ENCODE measurements around the gene TPK1.

DNA sequence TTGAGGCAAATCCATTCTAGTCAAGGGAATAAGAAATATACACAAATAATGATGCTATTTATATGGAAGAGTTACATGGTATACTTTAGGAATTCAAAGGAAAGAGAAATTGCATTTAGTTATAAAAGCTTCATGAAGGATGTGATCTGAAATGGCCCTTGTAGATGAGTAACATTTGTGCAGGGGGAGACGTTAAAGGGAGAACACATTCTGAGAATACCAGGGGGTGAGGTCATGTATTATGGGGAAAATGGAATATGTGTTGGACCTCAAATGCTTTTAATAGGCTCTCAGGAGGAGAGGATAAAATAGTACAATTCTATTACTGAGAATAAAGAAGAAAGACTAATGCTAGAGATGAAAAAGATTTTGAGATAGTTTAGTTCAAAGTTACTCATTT, 309.9 kb downstream of the TPK1 start:
- TF ChIP-seq CTCF (IDR thresholded peaks at IDR 0.05) (no peak), POLR2A (IDR thresholded peaks at IDR 0.05) (no peak), POLR2AphosphoS5 (IDR thresholded peaks at IDR 0.05) (no peak)
